Neutrophil (primary cell): ENCODE data around the gene NAALADL2.

Experiments used
- H3K27ac ChIP-seq: fragments of 200-600 bp; sonication (generic); 2 replicates; pipeline ENCODE4 v1.5.1; 2016; ENCODE audit warnings: mild to moderate bottlenecking, moderate library complexity
- H3K27me3 ChIP-seq: fragments of 200-600 bp; sonication (generic); 2 replicates; pipeline ENCODE4 v1.6.0; 2016; ENCODE audit warnings: mild to moderate bottlenecking
- H3K36me3 ChIP-seq: fragments of 200-600 bp; sonication (generic); 2 replicates; pipeline ENCODE4 v1.5.1; 2017
- H3K4me1 ChIP-seq, 2 experiments: fragments of 200-600 bp in 1 of 2; sonication (generic) in 1 of 2; 1 replicate in 1 of 2; 2 replicates in 1 of 2; pipeline versions ENCODE4 v1.5.1 to v1.6.1; 2013 to 2016; ENCODE audit warnings: low read depth in 1 of 2, low read length in 1 of 2, mild to moderate bottlenecking in 1 of 2, moderate library complexity in 1 of 2; ENCODE audit not compliant: control insufficient read depth in 1 of 2, insufficient read depth in 1 of 2
- H3K4me3 ChIP-seq, 2 experiments: fragments of 200-600 bp in 1 of 2; sonication (generic) in 1 of 2; 1 replicate in 1 of 2; 2 replicates in 1 of 2; pipeline ENCODE4 v1.5.1; 2013 to 2016; ENCODE audit warnings: low read depth in 1 of 2, low read length in 1 of 2, mild to moderate bottlenecking in 1 of 2, moderate library complexity in 1 of 2
- H3K9me3 ChIP-seq: fragments of 200-600 bp; sonication (generic); 2 replicates; pipeline ENCODE4 v1.5.1; 2016
- CTCF ChIP-seq: fragments of 200-600 bp; sonication (generic); IDR thresholded peaks from 2 replicates; pipeline ENCODE4 v1.5.1; 2016; ENCODE audit warnings: antibody characterized with exemption

NAALADL2 gene

GRCh38 chr3:175554801-175555200, 695.7 kb downstream of the NAALADL2 start:
- H3K4me1 ChIP-seq, result no peaks in the 10 kb centered on the region
- no peaks in the 10 kb centered on the region for H3K27me3 ChIP-seq
- H3K27ac ChIP-seq, result no peak overlapping the region
- no peak for TF ChIP-seq CTCF
- H3K4me3 ChIP-seq, result no peak overlapping the region
- H3K36me3 ChIP-seq, result no peaks in the 10 kb centered on the region
- no peaks in the 10 kb centered on the region for H3K9me3 ChIP-seq

GRCh38 chr3:175558261-175558660, 699.1 kb downstream of the NAALADL2 start:
- H3K4me1 ChIP-seq, result no peaks in the 10 kb centered on the region
- no peaks in the 10 kb centered on the region for H3K9me3 ChIP-seq
- no peak for TF ChIP-seq CTCF
- H3K27ac ChIP-seq, result no peak overlapping the region
- no peaks in the 10 kb centered on the region for H3K36me3 ChIP-seq
- no peaks in the 10 kb centered on the region for H3K27me3 ChIP-seq
- no peak overlapping the region for H3K4me3 ChIP-seq

GRCh38 chr3:175564363-175564762, 705.2 kb downstream of the NAALADL2 start:
- Histone ChIP-seq H3K27me3 (no peaks in the 10 kb centered on the region), H3K36me3 (no peaks in the 10 kb centered on the region), H3K27ac (no peak overlapping the region), H3K9me3 (peaks cover 4% of the 10 kb centered on the region), H3K4me1 (no peaks in the 10 kb centered on the region), H3K4me3 (no peak overlapping the region)
- no peak for TF ChIP-seq CTCF

GRCh38 chr3:175571096-175571495, 712.0 kb downstream of the NAALADL2 start:
- H3K27me3 ChIP-seq, result no peaks in the 10 kb centered on the region
- no peaks in the 10 kb centered on the region for H3K9me3 ChIP-seq
- no peaks in the 10 kb centered on the region for H3K4me1 ChIP-seq
- no peaks in the 10 kb centered on the region for H3K36me3 ChIP-seq
- H3K4me3 ChIP-seq, result no peak overlapping the region
- H3K27ac ChIP-seq, result no peak overlapping the region
- no peak for TF ChIP-seq CTCF

GRCh38 chr3:175573226-175573625, 714.1 kb downstream of the NAALADL2 start:
- Histone ChIP-seq H3K27ac (no peak overlapping the region), H3K4me3 (no peak overlapping the region), H3K27me3 (no peaks in the 10 kb centered on the region), H3K36me3 (no peaks in the 10 kb centered on the region), H3K9me3 (no peaks in the 10 kb centered on the region), H3K4me1 (no peaks in the 10 kb centered on the region)
- TF ChIP-seq CTCF, result no peak

GRCh38 chr3:175580318-175580717, 721.2 kb downstream of the NAALADL2 start:
- H3K4me1 ChIP-seq, result no peaks in the 10 kb centered on the region
- no peak overlapping the region for H3K4me3 ChIP-seq
- H3K9me3 ChIP-seq, result no peaks in the 10 kb centered on the region
- no peak overlapping the region for H3K27ac ChIP-seq
- H3K36me3 ChIP-seq, result no peaks in the 10 kb centered on the region
- H3K27me3 ChIP-seq, result no peaks in the 10 kb centered on the region
- no peak for TF ChIP-seq CTCF
